ENCODE measurements around the gene HCLS1.

DNA sequence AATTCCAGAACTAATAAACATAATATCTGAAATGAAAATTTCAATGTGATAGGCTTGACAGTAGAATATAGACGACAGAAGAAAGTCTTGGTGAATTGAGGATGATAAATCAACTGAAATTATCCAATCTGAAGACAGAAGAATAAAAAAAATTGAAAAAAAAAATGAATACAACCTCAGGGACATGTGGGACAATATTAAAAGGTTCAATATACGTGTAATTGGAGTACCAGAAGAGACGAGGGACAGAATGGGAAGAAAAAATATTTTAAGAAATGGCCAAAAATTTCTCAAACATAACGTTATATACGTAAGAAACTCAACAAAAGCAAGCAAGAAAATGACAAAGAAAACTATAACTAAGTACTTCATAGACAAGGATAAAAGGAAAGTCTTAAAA, 43.3 kb upstream of the HCLS1 start:
- TF ChIP-seq EZH2 (IDR thresholded peaks at IDR 0.05; ENCODE audit: borderline replicate concordance, insufficient read depth, low read depth, low read length, poor library complexity, severe bottlenecking) (no peak), CTCF (IDR thresholded peaks at IDR 0.05) (no peak)

All from B cell (primary cell).